Keratinocyte (primary cell): ENCODE results near the gene NFATC2. TPM values are rescaled to one million over a fixed set of nuclear protein-coding genes. Genes with fewer than 3 reads are reported as not detected.
"Not testable (repeated sequence)": the region's sequence is repeated elsewhere in the genome, so short reads cannot be mapped to it uniquely, and the experiment has no call there.

Experiments
- DNase-seq: peaks from one replicate; pipeline ENCODE4 v3.0.0-alpha.2; 2011; ENCODE audit warnings: low read depth, missing footprints, low spot score
- FAIRE-seq: peaks from 2 replicates; lab custom pipeline; 2011; peaks lifted over from hg19 to GRCh38; lab: Jason Lieb, UNC
- H2AFZ ChIP-seq: 2 replicates; pipeline ENCODE4 v1.6.0; 2012; ENCODE audit warnings: low read length, control low read depth, inconsistent platforms; ENCODE audit not compliant: control insufficient read depth
- H3K27ac ChIP-seq: 2 replicates; pipeline ENCODE4 v1.5.1; 2011; ENCODE audit warnings: low read length; ENCODE audit not compliant: control insufficient read depth, insufficient read depth
- H3K27me3 ChIP-seq: 3 replicates; pipeline ENCODE4 v1.6.0; 2011; ENCODE audit warnings: low read length; ENCODE audit not compliant: control insufficient read depth, insufficient read depth; ENCODE audit errors: extremely low read depth
- H3K36me3 ChIP-seq, 2 experiments: 2 replicates in 1 of 2; 3 replicates in 1 of 2; pipeline ENCODE4 v1.5.1; 2011; ENCODE audit warnings: low read length in 2 of 2, mild to moderate bottlenecking in 1 of 2; ENCODE audit not compliant: control insufficient read depth in 2 of 2, insufficient read depth in 2 of 2; ENCODE audit errors: extremely low read depth in 1 of 2
- H3K4me1 ChIP-seq: 3 replicates; pipeline ENCODE4 v1.5.1; 2011; ENCODE audit warnings: low read length; ENCODE audit not compliant: control insufficient read depth, insufficient read depth; ENCODE audit errors: extremely low read depth
- H3K4me2 ChIP-seq: 3 replicates; pipeline ENCODE4 v1.6.0; 2011; ENCODE audit warnings: low read depth, low read length; ENCODE audit not compliant: control insufficient read depth, insufficient read depth; ENCODE audit errors: extremely low read depth
- H3K4me3 ChIP-seq, 3 experiments: fragments of 200-600 bp in 1 of 3; sonication (generic) in 1 of 3; 2 replicates in 2 of 3; 3 replicates in 1 of 3; pipeline ENCODE4 v1.5.1; 2011 to 2016; ENCODE audit warnings: low read length in 3 of 3, mild to moderate bottlenecking in 3 of 3, control low read depth in 2 of 3, inconsistent platforms in 1 of 3, low read depth in 1 of 3, mixed read lengths in 1 of 3, mixed run types in 1 of 3, moderate library complexity in 1 of 3; ENCODE audit not compliant: control insufficient read depth in 2 of 3, insufficient read depth in 2 of 3; ENCODE audit errors: extremely low read depth in 1 of 3
- H3K79me2 ChIP-seq: 2 replicates; pipeline ENCODE4 v1.6.0; 2012; ENCODE audit warnings: low read length; ENCODE audit not compliant: control insufficient read depth, insufficient read depth
- H3K9ac ChIP-seq: 3 replicates; pipeline ENCODE4 v1.6.0; 2011; ENCODE audit warnings: low read length; ENCODE audit not compliant: control insufficient read depth, insufficient read depth; ENCODE audit errors: extremely low read depth
- H3K9me1 ChIP-seq: 3 replicates; pipeline ENCODE4 v1.6.0; 2011; ENCODE audit warnings: low read length; ENCODE audit not compliant: control insufficient read depth, insufficient read depth; ENCODE audit errors: extremely low read depth
- H3K9me3 ChIP-seq: 2 replicates; pipeline ENCODE4 v1.5.1; 2012; ENCODE audit warnings: low read depth, low read length; ENCODE audit not compliant: control insufficient read depth
- H4K20me1 ChIP-seq: 3 replicates; pipeline ENCODE4 v1.6.0; 2011; ENCODE audit warnings: low read length; ENCODE audit not compliant: control insufficient read depth, insufficient read depth; ENCODE audit errors: extremely low read depth
- EZH2 ChIP-seq: IDR thresholded peaks from one replicate; pipeline ENCODE4 v1.6.1; 2012; ENCODE audit warnings: inconsistent platforms, mild to moderate bottlenecking, low read length, moderate library complexity
- dilution Hi-C: fragments of 300-500 bp; cut with MboI; formaldehyde crosslinking; loops from one replicate; pipeline ENCODE4 v1.7.0; 2020; ENCODE audit warnings: low sequenced_read_pairs; ENCODE audit not compliant: extremely low pct_ligation_motif_present
- polyA plus RNA-seq, 5 experiments: library from polyadenylated mRNA; depleted of rRNA in 3 of 5; stranded (reverse) in 3 of 5; stranded (forward) in 1 of 5; unstranded in 1 of 5; fragments of >200 nt; gene quantifications; 1 replicate in 1 of 5; 2 replicates in 3 of 5; 3 replicates in 1 of 5; pipeline versions ENCODE4 v1.2.1 to v1.2.3, GENCODE V29; 2011 to 2012; ENCODE audit warnings: missing spikeins in 2 of 5, low read depth in 1 of 5, low replicate concordance in 1 of 5
- TF ChIP-seq, protein P1 (sequence below), 3 experiments: IDR thresholded peaks in 1 of 3; conservative IDR thresholded peaks in 1 of 3; optimal IDR thresholded peaks in 1 of 3; 2 replicates in 2 of 3; 3 replicates in 1 of 3; pipeline versions ENCODE3 to v1.5.1; 2011; ENCODE audit warnings: low read length in 3 of 3, mild to moderate bottlenecking in 3 of 3, moderate library complexity in 2 of 3, control low read depth in 1 of 3, inconsistent platforms in 1 of 3; ENCODE audit not compliant: insufficient read depth in 2 of 3; ENCODE audit errors: extremely low read depth in 1 of 3

The NFATC2 gene
- polyA plus RNA-seq, 1 donor (not counting 4 experiments of a cell fraction or from before 2014, with no cell fraction given): 0.05 TPM

DNA sequence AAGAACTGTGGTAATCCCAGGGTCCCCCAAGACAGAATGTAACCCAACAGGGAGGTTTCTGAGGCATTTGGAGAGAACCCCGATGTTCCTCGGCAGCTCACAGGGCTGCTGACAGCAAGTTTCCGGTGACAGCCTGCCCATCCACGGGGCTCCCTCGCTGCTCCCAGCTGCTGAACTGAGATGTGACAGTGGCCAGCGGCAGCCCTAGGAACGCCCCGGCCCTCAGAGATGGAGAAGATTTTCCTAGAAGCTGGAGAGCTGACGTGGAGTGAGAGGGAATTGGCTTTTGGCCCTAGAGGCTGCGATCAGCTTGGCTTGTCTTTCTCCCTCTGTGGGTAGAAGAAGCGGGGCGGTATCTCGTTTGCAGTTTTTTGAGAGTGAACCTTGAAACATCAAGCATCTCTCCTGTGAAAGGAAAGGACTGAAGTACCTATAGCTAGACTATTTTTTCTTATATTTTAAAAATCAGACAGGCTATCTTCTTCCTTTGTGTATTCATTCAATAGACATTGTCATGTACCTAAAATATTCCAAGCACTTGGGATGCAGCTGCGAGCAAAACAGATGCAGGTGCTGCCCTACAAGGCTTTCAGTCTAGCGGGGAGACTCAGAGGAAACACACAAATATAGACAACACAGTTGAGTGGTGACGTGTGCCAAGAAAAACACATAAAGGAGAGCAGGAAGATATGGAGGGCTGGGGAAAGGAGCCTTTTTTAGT, 28.4 kb upstream of the NFATC2 start:
- no peaks in the 10 kb centered on the region for H3K9me1 ChIP-seq
- H3K9me3 ChIP-seq: peaks cover 5% of the 10 kb centered on the region
- no peak for TF ChIP-seq EZH2
- TF ChIP-seq, protein P1, sequence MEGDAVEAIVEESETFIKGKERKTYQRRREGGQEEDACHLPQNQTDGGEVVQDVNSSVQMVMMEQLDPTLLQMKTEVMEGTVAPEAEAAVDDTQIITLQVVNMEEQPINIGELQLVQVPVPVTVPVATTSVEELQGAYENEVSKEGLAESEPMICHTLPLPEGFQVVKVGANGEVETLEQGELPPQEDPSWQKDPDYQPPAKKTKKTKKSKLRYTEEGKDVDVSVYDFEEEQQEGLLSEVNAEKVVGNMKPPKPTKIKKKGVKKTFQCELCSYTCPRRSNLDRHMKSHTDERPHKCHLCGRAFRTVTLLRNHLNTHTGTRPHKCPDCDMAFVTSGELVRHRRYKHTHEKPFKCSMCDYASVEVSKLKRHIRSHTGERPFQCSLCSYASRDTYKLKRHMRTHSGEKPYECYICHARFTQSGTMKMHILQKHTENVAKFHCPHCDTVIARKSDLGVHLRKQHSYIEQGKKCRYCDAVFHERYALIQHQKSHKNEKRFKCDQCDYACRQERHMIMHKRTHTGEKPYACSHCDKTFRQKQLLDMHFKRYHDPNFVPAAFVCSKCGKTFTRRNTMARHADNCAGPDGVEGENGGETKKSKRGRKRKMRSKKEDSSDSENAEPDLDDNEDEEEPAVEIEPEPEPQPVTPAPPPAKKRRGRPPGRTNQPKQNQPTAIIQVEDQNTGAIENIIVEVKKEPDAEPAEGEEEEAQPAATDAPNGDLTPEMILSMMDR (optimal IDR thresholded peaks at IDR 0.05 in 1 of 3, IDR thresholded peaks at IDR 0.05 in 1 of 3, conservative IDR thresholded peaks at IDR 0.05 in 1 of 3; ENCODE audit: extremely low read depth in 1 of 3, insufficient read depth in 2 of 3, low read length in 3 of 3): no peak
- H3K79me2 ChIP-seq: no peaks in the 10 kb centered on the region
- dilution Hi-C loops: no loop called here
- H3K4me3 ChIP-seq: no peak overlapping the region
- H4K20me1 ChIP-seq: no peaks in the 10 kb centered on the region
- no peak overlapping the region for H2AFZ ChIP-seq
- DNase-seq: no peak
- H3K4me2 ChIP-seq: no peak overlapping the region
- no peak overlapping the region for H3K27ac ChIP-seq
- no peaks in the 10 kb centered on the region for H3K36me3 ChIP-seq
- H3K4me1 ChIP-seq: no peaks in the 10 kb centered on the region
- FAIRE-seq: no peak
- H3K27me3 ChIP-seq: peaks cover 8% of the 10 kb centered on the region
- H3K9ac ChIP-seq: no peak overlapping the region

GRCh38 chr20:51569815-51570738, 27.6 kb upstream of the NFATC2 start:
- H3K27me3 ChIP-seq: peaks cover 15% of the 10 kb centered on the region
- TF ChIP-seq, protein P1 (optimal IDR thresholded peaks at IDR 0.05 in 1 of 3, IDR thresholded peaks at IDR 0.05 in 1 of 3, conservative IDR thresholded peaks at IDR 0.05 in 1 of 3; ENCODE audit: extremely low read depth in 1 of 3, insufficient read depth in 2 of 3, low read length in 3 of 3): no peak
- no peak for TF ChIP-seq EZH2
- peaks cover 4% of the 10 kb centered on the region for H3K9me3 ChIP-seq
- FAIRE-seq (no peak), DNase-seq (no peak)
- H3K4me2 ChIP-seq: no peak overlapping the region
- H3K4me3 ChIP-seq: no peak overlapping the region
- H3K4me1 ChIP-seq: no peaks in the 10 kb centered on the region
- no peaks in the 10 kb centered on the region for H3K79me2 ChIP-seq
- no peak overlapping the region for H3K9ac ChIP-seq
- H3K9me1 ChIP-seq: no peaks in the 10 kb centered on the region
- dilution Hi-C loops: no loop called here
- no peak overlapping the region for H3K27ac ChIP-seq
- no peaks in the 10 kb centered on the region for H3K36me3 ChIP-seq
- H4K20me1 ChIP-seq: no peaks in the 10 kb centered on the region
- H2AFZ ChIP-seq: no peak overlapping the region

DNA sequence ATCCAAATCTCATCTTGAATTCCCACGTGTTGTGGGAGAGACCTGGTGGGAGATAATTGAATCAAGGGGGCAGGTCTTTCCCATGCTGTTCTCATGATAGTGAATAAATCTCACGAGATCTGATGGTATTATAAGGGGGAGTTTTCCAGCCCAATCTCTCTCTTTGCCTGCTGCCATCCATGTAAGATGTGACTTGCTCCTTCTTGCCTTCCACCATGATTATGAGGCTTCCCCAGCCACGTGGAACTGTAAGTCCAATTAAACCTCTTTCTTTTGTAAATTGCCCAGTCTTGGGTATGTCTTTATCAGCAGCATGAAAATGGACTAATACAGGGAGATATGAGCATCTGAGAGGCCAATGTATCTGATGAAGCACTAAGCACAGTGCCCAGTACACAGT, 26.0 kb upstream of the NFATC2 start:
- H2AFZ ChIP-seq, H3K27ac ChIP-seq, H3K9ac ChIP-seq, H3K36me3 ChIP-seq, H3K9me3 ChIP-seq, H3K4me1 ChIP-seq, H3K9me1 ChIP-seq, DNase-seq, dilution Hi-C loops, H3K4me2 ChIP-seq, H4K20me1 ChIP-seq, FAIRE-seq, H3K79me2 ChIP-seq, H3K4me3 ChIP-seq: not testable (repeated sequence)
- H3K27me3 ChIP-seq: peaks cover 27% of the 10 kb centered on the region
